ENCODE measurements around the gene PFDN5. TPM values are rescaled to one million over a fixed set of nuclear protein-coding genes. Genes with fewer than 3 reads are reported as not detected.

The PFDN5 gene
- total and polyA plus RNA-seq, 4 donors, result 118 to 245 (median 206) TPM

- 95% methylated on average over 13 of the region's 13 CpGs for WGBS
- H3K9me3 ChIP-seq (ENCODE audit: control insufficient read depth in 4 of 4, low read length in 3 of 4), result no peaks in the 10 kb centered on the region
- H3K9ac ChIP-seq (ENCODE audit: low read depth in 1 of 2, low read length in 2 of 2), result no peak overlapping the region
- DNase-seq (ENCODE audit: low spot score), result no peak
- peaks cover 8 to 20% (median 16%) of the 10 kb centered on the region in 4 donors for H3K4me1 ChIP-seq (ENCODE audit: control insufficient read depth in 4 of 4, insufficient read depth in 4 of 4, low read length in 3 of 4)
- no peak overlapping the region for H3K4me3 ChIP-seq (ENCODE audit: low read depth in 1 of 3, low read length in 3 of 3)
- TF ChIP-seq NR2F2 (IDR thresholded peaks at IDR 0.05), result no peak
- no peak for TF ChIP-seq SP1 (IDR thresholded peaks at IDR 0.05)
- no peak for TF ChIP-seq MAX (IDR thresholded peaks at IDR 0.05)
- no peak for TF ChIP-seq ZBTB33 (IDR thresholded peaks at IDR 0.05)
- TF ChIP-seq JUND (IDR thresholded peaks at IDR 0.05), result no peak
- TF ChIP-seq HNF4G (IDR thresholded peaks at IDR 0.05), result no peak
- TF ChIP-seq, protein P1, sequence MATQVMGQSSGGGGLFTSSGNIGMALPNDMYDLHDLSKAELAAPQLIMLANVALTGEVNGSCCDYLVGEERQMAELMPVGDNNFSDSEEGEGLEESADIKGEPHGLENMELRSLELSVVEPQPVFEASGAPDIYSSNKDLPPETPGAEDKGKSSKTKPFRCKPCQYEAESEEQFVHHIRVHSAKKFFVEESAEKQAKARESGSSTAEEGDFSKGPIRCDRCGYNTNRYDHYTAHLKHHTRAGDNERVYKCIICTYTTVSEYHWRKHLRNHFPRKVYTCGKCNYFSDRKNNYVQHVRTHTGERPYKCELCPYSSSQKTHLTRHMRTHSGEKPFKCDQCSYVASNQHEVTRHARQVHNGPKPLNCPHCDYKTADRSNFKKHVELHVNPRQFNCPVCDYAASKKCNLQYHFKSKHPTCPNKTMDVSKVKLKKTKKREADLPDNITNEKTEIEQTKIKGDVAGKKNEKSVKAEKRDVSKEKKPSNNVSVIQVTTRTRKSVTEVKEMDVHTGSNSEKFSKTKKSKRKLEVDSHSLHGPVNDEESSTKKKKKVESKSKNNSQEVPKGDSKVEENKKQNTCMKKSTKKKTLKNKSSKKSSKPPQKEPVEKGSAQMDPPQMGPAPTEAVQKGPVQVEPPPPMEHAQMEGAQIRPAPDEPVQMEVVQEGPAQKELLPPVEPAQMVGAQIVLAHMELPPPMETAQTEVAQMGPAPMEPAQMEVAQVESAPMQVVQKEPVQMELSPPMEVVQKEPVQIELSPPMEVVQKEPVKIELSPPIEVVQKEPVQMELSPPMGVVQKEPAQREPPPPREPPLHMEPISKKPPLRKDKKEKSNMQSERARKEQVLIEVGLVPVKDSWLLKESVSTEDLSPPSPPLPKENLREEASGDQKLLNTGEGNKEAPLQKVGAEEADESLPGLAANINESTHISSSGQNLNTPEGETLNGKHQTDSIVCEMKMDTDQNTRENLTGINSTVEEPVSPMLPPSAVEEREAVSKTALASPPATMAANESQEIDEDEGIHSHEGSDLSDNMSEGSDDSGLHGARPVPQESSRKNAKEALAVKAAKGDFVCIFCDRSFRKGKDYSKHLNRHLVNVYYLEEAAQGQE (IDR thresholded peaks at IDR 0.05), result no peak
- no peak for TF ChIP-seq TAF1 (conservative IDR thresholded peaks at IDR 0.05)
- TF ChIP-seq, protein P2, sequence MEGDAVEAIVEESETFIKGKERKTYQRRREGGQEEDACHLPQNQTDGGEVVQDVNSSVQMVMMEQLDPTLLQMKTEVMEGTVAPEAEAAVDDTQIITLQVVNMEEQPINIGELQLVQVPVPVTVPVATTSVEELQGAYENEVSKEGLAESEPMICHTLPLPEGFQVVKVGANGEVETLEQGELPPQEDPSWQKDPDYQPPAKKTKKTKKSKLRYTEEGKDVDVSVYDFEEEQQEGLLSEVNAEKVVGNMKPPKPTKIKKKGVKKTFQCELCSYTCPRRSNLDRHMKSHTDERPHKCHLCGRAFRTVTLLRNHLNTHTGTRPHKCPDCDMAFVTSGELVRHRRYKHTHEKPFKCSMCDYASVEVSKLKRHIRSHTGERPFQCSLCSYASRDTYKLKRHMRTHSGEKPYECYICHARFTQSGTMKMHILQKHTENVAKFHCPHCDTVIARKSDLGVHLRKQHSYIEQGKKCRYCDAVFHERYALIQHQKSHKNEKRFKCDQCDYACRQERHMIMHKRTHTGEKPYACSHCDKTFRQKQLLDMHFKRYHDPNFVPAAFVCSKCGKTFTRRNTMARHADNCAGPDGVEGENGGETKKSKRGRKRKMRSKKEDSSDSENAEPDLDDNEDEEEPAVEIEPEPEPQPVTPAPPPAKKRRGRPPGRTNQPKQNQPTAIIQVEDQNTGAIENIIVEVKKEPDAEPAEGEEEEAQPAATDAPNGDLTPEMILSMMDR (IDR thresholded peaks at IDR 0.05; ENCODE audit: low read depth, low read length, missing input control), result no peak
- TF ChIP-seq EGR1 (IDR thresholded peaks at IDR 0.05; ENCODE audit: low read depth in 2 of 2), result no peak
- H3K27me3 ChIP-seq (ENCODE audit: control insufficient read depth in 4 of 4, insufficient read depth in 4 of 4, low read length in 3 of 4), result no peaks in the 10 kb centered on the region
- H3K36me3 ChIP-seq (ENCODE audit: control insufficient read depth in 4 of 4, insufficient read depth in 3 of 4, low read depth in 1 of 4, low read length in 3 of 4), result no peaks in the 10 kb centered on the region
- no peak overlapping the region for H3K27ac ChIP-seq (ENCODE audit: low read depth in 1 of 2, low read length in 2 of 2)
These were observed 42.0 kb upstream of the PFDN5 start for GRCh38 chr12:53253298-53253697.

GRCh38 chr12:53254816-53255545 lies 40.4 kb upstream of the PFDN5 start:
- WGBS, result 96% methylated on average over 1 of the region's 1 CpG
- TF ChIP-seq NR2F2 (IDR thresholded peaks at IDR 0.05) (no peak), TAF1 (conservative IDR thresholded peaks at IDR 0.05) (no peak), YY1 (IDR thresholded peaks at IDR 0.05) (no peak), GABPA (IDR thresholded peaks at IDR 0.05 in 1 of 2, conservative IDR thresholded peaks at IDR 0.05 in 1 of 2) (no peak), HNF4A (conservative IDR thresholded peaks at IDR 0.05) (no peak), FOXA1 (IDR thresholded peaks at IDR 0.05) (no peak), EGR1 (IDR thresholded peaks at IDR 0.05; ENCODE audit: low read depth in 2 of 2) (no peak), HNF4G (IDR thresholded peaks at IDR 0.05) (no peak), RXRA (IDR thresholded peaks at IDR 0.05) (no peak), FOXA2 (IDR thresholded peaks at IDR 0.05) (no peak), JUND (IDR thresholded peaks at IDR 0.05) (no peak)
- TF ChIP-seq, protein P2 (IDR thresholded peaks at IDR 0.05; ENCODE audit: low read depth, low read length, missing input control), result no peak

More at GRCh38 chr12:53254816-53255545, 40.4 kb upstream of the PFDN5 start:
- no peak overlapping the region for H3K27ac ChIP-seq (ENCODE audit: low read depth in 1 of 2, low read length in 2 of 2)
- H3K4me1 ChIP-seq (ENCODE audit: control insufficient read depth in 4 of 4, insufficient read depth in 4 of 4, low read length in 3 of 4), result peaks cover 8 to 20% (median 16%) of the 10 kb centered on the region in 4 donors
- no peaks in the 10 kb centered on the region for H3K27me3 ChIP-seq (ENCODE audit: control insufficient read depth in 4 of 4, insufficient read depth in 4 of 4, low read length in 3 of 4)
- no peak for DNase-seq (ENCODE audit: low spot score)
- H3K36me3 ChIP-seq (ENCODE audit: control insufficient read depth in 4 of 4, insufficient read depth in 3 of 4, low read depth in 1 of 4, low read length in 3 of 4), result no peaks in the 10 kb centered on the region
- no peaks in the 10 kb centered on the region for H3K9me3 ChIP-seq (ENCODE audit: control insufficient read depth in 4 of 4, low read length in 3 of 4)
- H3K9ac ChIP-seq (ENCODE audit: low read depth in 1 of 2, low read length in 2 of 2), result no peak overlapping the region
- no peak overlapping the region for H3K4me3 ChIP-seq (ENCODE audit: low read depth in 1 of 3, low read length in 3 of 3)

Data from liver (tissue), 9 donors.